Transverse colon (tissue), 4 donors: ENCODE results near the gene ARID3C. TPM values are rescaled to one million over a fixed set of nuclear protein-coding genes. Genes with fewer than 3 reads are reported as not detected.
A peak's percentile ranks its signal among the peaks of the same experiment; 100 is the strongest.

Source experiments
- DNase-seq: peaks from one replicate; pipeline ENCODE4 v3.0.0-alpha.2; 2019
- H3K27ac ChIP-seq, 4 donors: fragments of 200-600 bp; sonication (generic); 2 replicates each; pipeline ENCODE4 v1.5.1; 2016 to 2018; ENCODE audit warnings: inconsistent platforms in 4 of 4
- H3K27me3 ChIP-seq: fragments of 200-600 bp; sonication (generic); 2 replicates; pipeline ENCODE4 v1.5.1; 2017; ENCODE audit warnings: inconsistent platforms
- H3K36me3 ChIP-seq, 4 donors: fragments of 200-600 bp; sonication (generic); 2 replicates each; pipeline ENCODE4 v1.5.1; 2017 to 2019; ENCODE audit warnings: inconsistent platforms in 4 of 4
- H3K4me1 ChIP-seq, 4 donors: fragments of 200-600 bp; sonication (generic); 2 replicates each; pipeline ENCODE4 v1.5.1; 2017 to 2020; ENCODE audit warnings: inconsistent platforms in 4 of 4
- H3K4me3 ChIP-seq, 4 donors: fragments of 200-600 bp; sonication (generic); 1 replicate in 1 of 4; 2 replicates in 3 of 4; pipeline versions ENCODE4 v1.5.1 to v1.6.1; 2017 to 2019; ENCODE audit warnings: inconsistent platforms in 4 of 4
- H3K9me3 ChIP-seq, 2 donors: fragments of 200-600 bp; sonication (generic); 2 replicates each; pipeline ENCODE4 v1.5.1; 2017 to 2019; ENCODE audit warnings: inconsistent platforms in 2 of 2
- CTCF ChIP-seq, 5 experiments: fragments of 200-600 bp in 3 of 5; fragments of 450-650 bp in 2 of 5; sonication (generic) in 3 of 5; IDR thresholded peaks; 1 replicate in 2 of 5; 2 replicates in 3 of 5; pipeline ENCODE4 v1.5.1; 2016 to 2017; ENCODE audit warnings: antibody characterized with exemption in 5 of 5, inconsistent platforms in 3 of 5, mild to moderate bottlenecking in 2 of 5, moderate library complexity in 1 of 5
- EP300 ChIP-seq: sonication (generic); formaldehyde crosslinking; IDR thresholded peaks from one replicate; pipeline ENCODE4 v1.6.1; 2017; ENCODE audit warnings: antibody characterized with exemption, low read depth
- POLR2A ChIP-seq: fragments of 450-650 bp; IDR thresholded peaks from one replicate; pipeline ENCODE4 v1.6.1; 2016; ENCODE audit warnings: antibody characterized with exemption, mild to moderate bottlenecking, moderate library complexity
- POLR2AphosphoS5 ChIP-seq, 3 donors: sonication (generic); formaldehyde crosslinking; IDR thresholded peaks; one replicate each; pipeline ENCODE4 v1.6.1; 2016; ENCODE audit warnings: antibody characterized with exemption in 3 of 3
- WGBS, 2 donors: methylation state at CpG; one replicate each; pipeline ENCODE4 v1.1.5; 2018; ENCODE audit warnings: low coverage in 1 of 2; 5-methylcytosine and 5-hydroxymethylcytosine counted together
- in situ Hi-C, 4 donors: fragments of 200-750 bp; cut with MboI; loops; one replicate each; pipeline versions ENCODE4 v1.15.0 to v1.15.1; 2017; ENCODE audit warnings: low sequenced_read_pairs in 3 of 4, low pct_ligation_motif_present in 1 of 4, low pct_unique_long_range_greater_than_20kb in 1 of 4
- intact Hi-C: fragments of 100-400 bp; cut with DNase I; formaldehyde crosslinking; loops from one replicate; pipeline ENCODE4 v1.15.1; 2023; ENCODE audit warnings: low total_unique reads
- total RNA-seq, 4 donors: library from RNA; depleted of rRNA; stranded (reverse); fragments of >200 nt; gene quantifications; one replicate each; pipeline ENCODE4 v1.1.0, GENCODE V29; 2016

The ARID3C gene
- total RNA-seq, 4 donors from 2014 or later: not detected

GRCh38 chr9:34590381-34591247, 38.3 kb downstream of the ARID3C start:
- intact Hi-C loops: loop anchor here (10.0 kb wide), 1 partner anchor 256 kb away; no protein-coding TSS in a partner anchor
- Histone ChIP-seq H3K4me1 (peaks cover 14 to 50% (median 33%) of the 10 kb centered on the region in 4 donors), H3K27me3 (peaks cover 87% of the 10 kb centered on the region), H3K36me3 (no peaks in the 10 kb centered on the region), H3K4me3 (peak overlapping the region in 3 of 4 donors; percentile 38 to 59 (median 41)), H3K27ac (peak overlapping the region in 2 of 4 donors; percentile 7 to 54), H3K9me3 (no peaks in the 10 kb centered on the region)
- DNase-seq: peak; percentile 62
- 30% methylated on average over 20 of the region's 40 CpGs; no CpG with 5 or more reads in 1 of the 2 donors for WGBS, 2 donors
- no peak for TF ChIP-seq CTCF (IDR thresholded peaks at IDR 0.05)
- no peak for TF ChIP-seq POLR2A
- in situ Hi-C loops: loop anchor here in 1 of 4 donors (10.0 kb wide), 1 partner anchor 46 kb away; no protein-coding TSS in a partner anchor

- 2% methylated on average over 53 of the region's 104 CpGs; no CpG with 5 or more reads in 1 of the 2 donors for WGBS, 2 donors
- intact Hi-C loops: loop anchor here (10.0 kb wide), 2 partner anchors 85 to 255 kb away; no protein-coding TSS in a partner anchor
These were observed 39.1 kb downstream of the ARID3C start, which contains the start of gene CNTFR for GRCh38 chr9:34589636-34590380. Gene CNTFR (minus strand): TSS chr9:34589724. CDS start chr9:34568981, 20,743 bp downstream.

GRCh38 chr9:34588671-34589635, 39.9 kb downstream of the ARID3C start:
- 5 to 11% methylated on average over 4 to 62 of the region's 86 CpGs for WGBS, 2 donors
- peak overlapping the region in 3 of 4 donors; percentile 38 to 59 (median 41) for H3K4me3 ChIP-seq
- H3K36me3 ChIP-seq: no peaks in the 10 kb centered on the region
- H3K9me3 ChIP-seq: no peaks in the 10 kb centered on the region
- in situ Hi-C loops (no loop called here), intact Hi-C loops (loop anchor here (10.0 kb wide), 1 partner anchor 84 kb away; no protein-coding TSS in a partner anchor)
- peaks cover 99% of the 10 kb centered on the region for H3K27me3 ChIP-seq
- peaks cover 14 to 49% (median 33%) of the 10 kb centered on the region in 4 donors for H3K4me1 ChIP-seq
- DNase-seq: no peak
- no peak overlapping the region for H3K27ac ChIP-seq
- no peak for TF ChIP-seq CTCF (IDR thresholded peaks at IDR 0.05)
- TF ChIP-seq EP300: no peak
- TF ChIP-seq POLR2AphosphoS5 (IDR thresholded peaks at IDR 0.05): no peak
- no peak for TF ChIP-seq POLR2A

More at GRCh38 chr9:34589636-34590380, 39.1 kb downstream of the ARID3C start, which contains the start of gene CNTFR:
- no peaks in the 10 kb centered on the region for H3K36me3 ChIP-seq
- H3K4me1 ChIP-seq: peaks cover 14 to 50% (median 33%) of the 10 kb centered on the region in 4 donors
- H3K9me3 ChIP-seq: no peaks in the 10 kb centered on the region
- in situ Hi-C loops: loop anchor here in 1 of 4 donors (10.0 kb wide), 1 partner anchor 45 kb away; no protein-coding TSS in a partner anchor
- H3K4me3 ChIP-seq: peak within 1 kb of the TSS; percentile 35 to 59 (median 40)
- TF ChIP-seq POLR2A (no peak), POLR2AphosphoS5 (IDR thresholded peaks at IDR 0.05) (no peak), CTCF (IDR thresholded peaks at IDR 0.05) (no peak), EP300 (no peak)
- H3K27ac ChIP-seq: peak within 1 kb of the TSS in 2 of 4 donors; percentile 7 to 54
- peaks cover 95% of the 10 kb centered on the region for H3K27me3 ChIP-seq
- no peak for DNase-seq
